Cardiac muscle cell (in vitro differentiated cells and primary cell): ENCODE data around the gene KLF11. TPM values are rescaled to one million over a fixed set of nuclear protein-coding genes. Genes with fewer than 3 reads are reported as not detected.

Experiments
- DNase-seq, 2 donors: peaks; one replicate each; pipeline versions ENCODE4 v3.0.0 to v3.0.0-alpha.2; 2010 to 2017; ENCODE audit warnings: low read depth in 1 of 2, low spot score in 1 of 2
- H3K27ac ChIP-seq: fragments of 200-600 bp; sonication (generic); 2 replicates; pipeline ENCODE4 v1.5.1; 2016
- H3K27me3 ChIP-seq: fragments of 200-600 bp; sonication (generic); 2 replicates; pipeline ENCODE4 v1.6.0; 2016; ENCODE audit warnings: control low read depth
- H3K36me3 ChIP-seq: fragments of 200-600 bp; sonication (generic); 2 replicates; pipeline ENCODE4 v1.5.1; 2016; ENCODE audit warnings: control low read depth
- H3K4me1 ChIP-seq: fragments of 200-600 bp; sonication (generic); 2 replicates; pipeline ENCODE4 v1.8.1; 2017; ENCODE audit warnings: low read depth, mild to moderate bottlenecking, mixed run types
- H3K4me3 ChIP-seq: fragments of 200-600 bp; sonication (generic); 2 replicates; pipeline ENCODE4 v1.5.1; 2016; ENCODE audit warnings: mild to moderate bottlenecking
- H3K9me3 ChIP-seq: fragments of 200-600 bp; sonication (generic); 2 replicates; pipeline ENCODE4 v1.5.1; 2017; ENCODE audit warnings: low read depth, mild to moderate bottlenecking, control low read depth
- CTCF ChIP-seq: IDR thresholded peaks from 2 replicates; pipeline ENCODE4 v1.5.1; 2012; ENCODE audit warnings: low read depth, mild to moderate bottlenecking, low read length
- polyA plus RNA-seq: library from polyadenylated mRNA; unstranded; fragments of >200 nt; fragmentation: Nextera tagmentation; extraction: Ambion mirVana; gene quantifications from 2 replicates; pipeline ENCODE4 v1.2.1, GENCODE V29; 2016
- total RNA-seq: library from RNA; depleted of rRNA; stranded (reverse); fragments of >200 nt; gene quantifications from 2 replicates; pipeline ENCODE4 v1.2.3, GENCODE V29; 2016

KLF11 gene
- total and polyA plus RNA-seq, 2 experiments from 2014 or later: 11.9 to 13.0 TPM

- H3K4me1 ChIP-seq: peaks cover 6% of the 10 kb centered on the region
- no peaks in the 10 kb centered on the region for H3K27me3 ChIP-seq
- H3K4me3 ChIP-seq: peak overlapping the region; percentile 81
- H3K9me3 ChIP-seq: no peaks in the 10 kb centered on the region
- DNase-seq: peak; percentile 96 to 98
- peak overlapping the region; percentile 98 for H3K27ac ChIP-seq
- peaks cover 9% of the 10 kb centered on the region for H3K36me3 ChIP-seq
- TF ChIP-seq CTCF: no peak
Measured at GRCh38 chr2:10043906-10044601, 704 bp downstream of the KLF11 start.

GRCh38 chr2:10045561-10046355 lies 2.4 kb downstream of the KLF11 start:
- H3K27ac ChIP-seq: peak overlapping the region; percentile 34
- peaks cover 9% of the 10 kb centered on the region for H3K36me3 ChIP-seq
- H3K9me3 ChIP-seq: no peaks in the 10 kb centered on the region
- H3K27me3 ChIP-seq: no peaks in the 10 kb centered on the region
- DNase-seq: no peak
- H3K4me1 ChIP-seq: no peaks in the 10 kb centered on the region
- no peak for TF ChIP-seq CTCF
- no peak overlapping the region for H3K4me3 ChIP-seq

- Histone ChIP-seq H3K27me3 (no peaks in the 10 kb centered on the region), H3K9me3 (no peaks in the 10 kb centered on the region), H3K4me3 (no peak overlapping the region), H3K27ac (peak overlapping the region; percentile 17), H3K4me1 (no peaks in the 10 kb centered on the region), H3K36me3 (peaks cover 9% of the 10 kb centered on the region)
- no peak for DNase-seq
- TF ChIP-seq CTCF: no peak
Measured at GRCh38 chr2:10046931-10047330, 3.6 kb downstream of the KLF11 start.

DNA sequence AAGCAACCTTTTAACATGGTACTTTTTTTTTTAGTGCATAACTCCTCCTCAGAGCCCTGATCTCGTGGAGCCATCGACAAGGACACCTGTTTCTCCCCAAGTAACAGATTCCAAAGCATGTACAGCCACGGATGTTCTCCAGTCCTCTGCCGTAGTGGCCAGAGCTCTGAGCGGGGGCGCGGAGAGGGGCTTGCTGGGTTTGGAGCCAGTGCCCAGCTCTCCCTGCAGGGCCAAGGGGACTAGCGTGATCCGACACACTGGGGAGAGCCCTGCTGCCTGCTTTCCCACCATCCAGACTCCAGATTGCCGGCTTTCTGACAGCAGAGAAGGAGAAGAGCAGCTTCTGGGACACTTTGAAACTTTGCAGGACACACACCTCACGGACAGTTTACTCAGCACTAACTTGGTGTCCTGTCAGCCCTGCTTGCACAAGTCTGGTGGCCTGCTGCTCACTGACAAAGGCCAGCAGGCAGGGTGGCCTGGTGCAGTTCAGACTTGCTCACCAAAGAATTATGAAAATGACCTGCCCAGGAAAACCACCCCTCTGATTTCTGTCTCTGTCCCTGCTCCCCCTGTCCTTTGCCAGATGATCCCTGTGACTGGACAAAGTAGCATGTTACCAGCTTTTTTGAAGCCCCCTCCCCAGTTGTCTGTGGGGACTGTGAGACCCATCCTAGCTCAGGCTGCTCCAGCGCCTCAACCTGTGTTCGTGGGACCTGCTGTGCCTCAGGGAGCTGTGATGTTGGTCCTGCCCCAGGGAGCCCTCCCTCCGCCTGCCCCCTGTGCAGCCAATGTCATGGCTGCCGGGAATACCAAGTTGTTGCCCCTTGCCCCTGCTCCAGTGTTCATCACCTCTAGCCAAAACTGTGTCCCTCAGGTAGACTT lies 4.5 kb downstream of the KLF11 start:
- Histone ChIP-seq H3K4me1 (no peaks in the 10 kb centered on the region), H3K9me3 (no peaks in the 10 kb centered on the region), H3K27me3 (no peaks in the 10 kb centered on the region), H3K4me3 (no peak overlapping the region), H3K27ac (peak overlapping the region; percentile 17), H3K36me3 (peaks cover 18% of the 10 kb centered on the region)
- TF ChIP-seq CTCF: no peak
- DNase-seq: no peak

- H3K4me3 ChIP-seq: no peak overlapping the region
- H3K36me3 ChIP-seq: peaks cover 25% of the 10 kb centered on the region
- no peaks in the 10 kb centered on the region for H3K27me3 ChIP-seq
- peak; percentile 66 to 79 for DNase-seq
- H3K9me3 ChIP-seq: no peaks in the 10 kb centered on the region
- TF ChIP-seq CTCF: peak; percentile 63
- no peak overlapping the region for H3K27ac ChIP-seq
- H3K4me1 ChIP-seq: no peaks in the 10 kb centered on the region
Measured at GRCh38 chr2:10048501-10049171, 5.3 kb downstream of the KLF11 start.
